ENCODE data around the gene TRAPPC1. TPM values are rescaled to one million over a fixed set of nuclear protein-coding genes. Genes with fewer than 3 reads are reported as not detected.

The TRAPPC1 gene
- polyA plus RNA-seq, 1 of the 3 experiments (the other 2 are of a cell fraction): 555 TPM

GRCh38 chr17:7911116-7911515 lies 20.6 kb downstream of the TRAPPC1 start (continued):
- TF ChIP-seq SMC3 (IDR thresholded peaks at IDR 0.05; ENCODE audit: low read depth, low read length): no peak
- TF ChIP-seq MXI1 (IDR thresholded peaks at IDR 0.05; ENCODE audit: low read depth, low read length): no peak
- TF ChIP-seq TEAD4 (IDR thresholded peaks at IDR 0.05; ENCODE audit: borderline replicate concordance, insufficient read depth): no peak

GRCh38 chr17:7910711-7911110 lies 21.0 kb downstream of the TRAPPC1 start:
- WGBS (ENCODE audit: low lambda C conversion rate): over 99% methylated on average over 13 of the region's 13 CpGs
- Histone ChIP-seq H3K9ac (no peak overlapping the region), H2AFZ (ENCODE audit: low read depth) (no peak overlapping the region), H3K36me3 (replicated peaks in 1 of 2; ENCODE audit: control insufficient read depth in 1 of 2, insufficient read depth in 2 of 2, low read length in 1 of 2) (peaks cover 15 to 64% of the 10 kb centered on the region in 2 experiments), H4K20me1 (ENCODE audit: insufficient read depth) (no peaks in the 10 kb centered on the region), H3K4me3 (ENCODE audit: low read depth in 2 of 2, low read length in 1 of 2) (no peak overlapping the region), H3K9me3 (no peaks in the 10 kb centered on the region), H3K27ac (ENCODE audit: low read depth in 2 of 2, low read length in 1 of 2) (no peak overlapping the region), H3K79me2 (ENCODE audit: insufficient read depth) (no peaks in the 10 kb centered on the region), H3K4me2 (no peak overlapping the region), H3K4me1 (ENCODE audit: control insufficient read depth in 1 of 2, insufficient read depth in 2 of 2, low read depth in 1 of 2, low read length in 1 of 2) (peaks cover 5 to 8% of the 10 kb centered on the region in 2 experiments; a peak in 1 of 4 replicates), H3K27me3 (ENCODE audit: insufficient read depth) (no peaks in the 10 kb centered on the region), H3K9me2 (no peaks in the 10 kb centered on the region), H3F3A (replicated peaks; ENCODE audit: insufficient read depth) (peaks cover 31% of the 10 kb centered on the region)
- POLR2A ChIA-PET: no interaction called here
- DNase-seq: no peak
- CTCF ChIA-PET: interaction anchor here (0.9 to 4.4 kb wide), 6 partner anchors 13 to 147 kb away, joined by 3 to 90 read pairs (median 6); no protein-coding TSS in a partner anchor
- no peak for TF ChIP-seq RXRA (IDR thresholded peaks at IDR 0.05; ENCODE audit: borderline replicate concordance, low read depth)
- TF ChIP-seq USF2 (IDR thresholded peaks at IDR 0.05; ENCODE audit: borderline replicate concordance, low read depth, low read length): no peak
- no peak for TF ChIP-seq FOSL2 (IDR thresholded peaks at IDR 0.05; ENCODE audit: borderline replicate concordance, low read depth)
- no peak for TF ChIP-seq POLR2AphosphoS5 (IDR thresholded peaks at IDR 0.05; ENCODE audit: low read depth, low read length)
- TF ChIP-seq ZBTB33 (IDR thresholded peaks at IDR 0.05; ENCODE audit: borderline replicate concordance, low read depth): no peak
- TF ChIP-seq RAD21 (IDR thresholded peaks at IDR 0.05; ENCODE audit: low read length): no peak
- no peak for TF ChIP-seq SIN3A (IDR thresholded peaks at IDR 0.05; ENCODE audit: borderline replicate concordance, low read depth, low read length)
- TF ChIP-seq EP300 (IDR thresholded peaks at IDR 0.05; ENCODE audit: borderline replicate concordance in 1 of 2, low read depth in 1 of 2, low read length in 1 of 2): no peak
- no peak for TF ChIP-seq IRF3 (IDR thresholded peaks at IDR 0.05; ENCODE audit: low read depth, low read length)
- no peak for TF ChIP-seq ELF1 (IDR thresholded peaks at IDR 0.05)
- no peak for TF ChIP-seq NRF1 (IDR thresholded peaks at IDR 0.05; ENCODE audit: low read depth, low read length)
